A673 (cell line): ENCODE data around the gene LRRC10B.

ENCODE experiments used
- EZH2 ChIP-seq: fragments of 200-600 bp; sonication (generic); IDR thresholded peaks from 2 replicates; pipeline ENCODE4 v1.6.1; 2017; ENCODE audit warnings: borderline replicate concordance, low read depth, mild to moderate bottlenecking, mixed read lengths, antibody characterized with exemption, low read length; ENCODE audit not compliant: poor library complexity, severe bottlenecking
- TF ChIP-seq, protein P1 (sequence below): fragments of 300-800, 200-600 bp; sonication (generic); conservative IDR thresholded peaks from 2 replicates; pipeline ENCODE4 v1.5.1; 2017; ENCODE audit warnings: low read depth, mild to moderate bottlenecking, antibody characterized with exemption, low read length, moderate library complexity, mixed read lengths

DNA sequence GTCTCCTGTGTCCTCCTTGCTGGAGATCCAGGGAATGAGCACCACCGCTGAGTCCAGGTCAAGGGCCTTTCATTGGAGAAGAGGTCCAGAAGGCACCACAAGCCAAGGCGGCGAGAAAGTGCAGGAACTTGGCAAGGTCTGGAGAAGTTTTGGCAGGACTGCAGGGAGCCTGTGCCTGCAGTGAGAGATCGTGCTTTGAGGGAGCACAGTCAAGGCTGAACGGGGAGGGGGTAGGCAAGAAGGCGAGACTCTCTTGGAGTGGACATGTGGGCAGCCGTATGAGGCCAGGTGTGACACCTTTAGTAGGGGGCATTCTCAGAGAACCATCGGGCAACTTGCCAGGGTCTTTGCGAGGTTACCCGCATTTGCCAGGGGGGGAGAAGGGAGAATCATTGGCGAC lies 30.5 kb downstream of the LRRC10B start:
- TF ChIP-seq, protein P1, sequence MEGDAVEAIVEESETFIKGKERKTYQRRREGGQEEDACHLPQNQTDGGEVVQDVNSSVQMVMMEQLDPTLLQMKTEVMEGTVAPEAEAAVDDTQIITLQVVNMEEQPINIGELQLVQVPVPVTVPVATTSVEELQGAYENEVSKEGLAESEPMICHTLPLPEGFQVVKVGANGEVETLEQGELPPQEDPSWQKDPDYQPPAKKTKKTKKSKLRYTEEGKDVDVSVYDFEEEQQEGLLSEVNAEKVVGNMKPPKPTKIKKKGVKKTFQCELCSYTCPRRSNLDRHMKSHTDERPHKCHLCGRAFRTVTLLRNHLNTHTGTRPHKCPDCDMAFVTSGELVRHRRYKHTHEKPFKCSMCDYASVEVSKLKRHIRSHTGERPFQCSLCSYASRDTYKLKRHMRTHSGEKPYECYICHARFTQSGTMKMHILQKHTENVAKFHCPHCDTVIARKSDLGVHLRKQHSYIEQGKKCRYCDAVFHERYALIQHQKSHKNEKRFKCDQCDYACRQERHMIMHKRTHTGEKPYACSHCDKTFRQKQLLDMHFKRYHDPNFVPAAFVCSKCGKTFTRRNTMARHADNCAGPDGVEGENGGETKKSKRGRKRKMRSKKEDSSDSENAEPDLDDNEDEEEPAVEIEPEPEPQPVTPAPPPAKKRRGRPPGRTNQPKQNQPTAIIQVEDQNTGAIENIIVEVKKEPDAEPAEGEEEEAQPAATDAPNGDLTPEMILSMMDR: no peak
- TF ChIP-seq EZH2: no peak
